AG09319 (cell line): ENCODE measurements around the gene ARHGAP21.
"Not testable (repeated sequence)": the region's sequence is repeated elsewhere in the genome, so short reads cannot be mapped to it uniquely, and the experiment has no call there.

Source experiments
- DNase-seq: peaks from one replicate; pipeline ENCODE4 v3.0.0-alpha.2; 2010; ENCODE audit warnings: low read depth; ENCODE audit errors: extremely low read depth
- CTCF ChIP-seq: IDR thresholded peaks from 2 replicates; pipeline ENCODE4 v1.5.1; 2011; ENCODE audit warnings: low read depth, mild to moderate bottlenecking, inconsistent platforms, low read length, moderate library complexity

Gene ARHGAP21

GRCh38 chr10:24622781-24623301 is 100.8 kb downstream of the ARHGAP21 start:
- no peak for TF ChIP-seq CTCF

GRCh38 chr10:24621035-24621795 is 102.5 kb downstream of the ARHGAP21 start:
- DNase-seq = not testable (repeated sequence)

More at GRCh38 chr10:24622781-24623301, 100.8 kb downstream of the ARHGAP21 start:
- DNase-seq = no peak

GRCh38 chr10:24619994-24620310 is 103.7 kb downstream of the ARHGAP21 start:
- DNase-seq = not testable (repeated sequence)

- not testable (repeated sequence) for DNase-seq
Measured at GRCh38 chr10:24619291-24619993, 104.2 kb downstream of the ARHGAP21 start.

GRCh38 chr10:24618401-24618800 is 105.3 kb downstream of the ARHGAP21 start:
- DNase-seq = no peak
- TF ChIP-seq CTCF = no peak

GRCh38 chr10:24617771-24618396 is 105.8 kb downstream of the ARHGAP21 start:
- peak; percentile 63 for TF ChIP-seq CTCF
- DNase-seq = no peak

- no peak for TF ChIP-seq CTCF
- DNase-seq = no peak
Measured at GRCh38 chr10:24616536-24616935, 107.2 kb downstream of the ARHGAP21 start.

GRCh38 chr10:24606021-24606420 is 117.7 kb downstream of the ARHGAP21 start:
- no peak for DNase-seq
- TF ChIP-seq CTCF = no peak

- no peak for DNase-seq
- TF ChIP-seq CTCF = no peak
Measured at GRCh38 chr10:24605141-24605540, 118.5 kb downstream of the ARHGAP21 start.
